GM21529 (cell line): ENCODE data around the gene LAMA1.

ENCODE experiments used
- ATAC-seq: cut with Tn5 transposase; IDR thresholded peaks from one replicate; pipeline ENCODE4 v1.9.1; 2021; ENCODE audit not compliant: unreplicated experiment

The LAMA1 gene

GRCh38 chr18:7000484-7001096 is 117.0 kb downstream of the LAMA1 start:
- no peak for ATAC-seq

DNA sequence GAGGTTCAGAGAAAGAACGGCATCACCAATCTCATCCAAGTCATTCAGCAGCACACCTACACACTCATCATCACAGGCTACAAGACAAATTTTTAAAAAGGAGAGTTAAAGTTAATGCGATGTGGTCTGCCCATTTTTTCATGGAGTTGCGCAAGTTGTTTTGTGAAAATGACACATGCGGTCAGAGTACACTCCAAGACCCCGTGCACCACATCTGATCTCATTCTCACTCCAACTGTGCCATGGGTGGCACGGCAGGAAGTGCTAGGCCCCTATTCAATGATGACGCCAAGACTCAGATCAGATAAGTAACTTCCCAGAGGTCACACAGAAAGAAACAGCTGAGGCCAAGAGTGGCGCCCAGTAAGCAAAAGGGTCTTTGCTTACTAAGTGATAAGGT is 119.8 kb downstream of the LAMA1 start:
- ATAC-seq: no peak

DNA sequence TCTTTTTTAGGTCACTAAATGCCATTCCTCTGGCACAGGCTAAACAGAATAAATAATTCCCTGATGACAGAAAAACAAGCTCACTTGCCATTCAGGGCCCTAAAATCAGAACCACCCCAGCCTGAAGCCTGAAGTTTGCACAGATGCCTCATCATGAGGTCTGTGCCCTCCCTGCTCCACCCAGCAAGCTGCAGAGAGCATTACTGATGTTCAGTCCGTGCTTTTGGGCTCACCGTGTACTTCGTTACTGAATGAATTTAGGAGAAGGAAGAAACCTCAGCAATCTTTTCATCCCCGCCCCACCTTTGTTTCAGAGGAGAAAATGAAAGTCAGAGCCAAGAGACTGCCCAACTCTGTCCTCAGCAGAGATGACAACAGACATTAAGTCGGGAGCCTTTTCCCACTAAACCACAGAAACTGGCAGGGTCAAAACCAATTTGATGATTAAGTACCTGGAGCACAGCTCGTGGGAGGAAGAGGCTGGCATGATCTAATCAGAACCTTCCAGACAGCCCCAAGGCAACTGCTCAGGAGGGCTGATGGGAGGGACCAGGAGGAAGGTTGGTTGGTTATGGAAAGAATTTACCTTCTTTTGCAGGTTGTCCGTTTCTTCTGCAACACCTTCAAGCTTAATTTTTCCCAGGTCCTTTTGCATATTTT is 122.7 kb downstream of the LAMA1 start:
- ATAC-seq: no peak

DNA sequence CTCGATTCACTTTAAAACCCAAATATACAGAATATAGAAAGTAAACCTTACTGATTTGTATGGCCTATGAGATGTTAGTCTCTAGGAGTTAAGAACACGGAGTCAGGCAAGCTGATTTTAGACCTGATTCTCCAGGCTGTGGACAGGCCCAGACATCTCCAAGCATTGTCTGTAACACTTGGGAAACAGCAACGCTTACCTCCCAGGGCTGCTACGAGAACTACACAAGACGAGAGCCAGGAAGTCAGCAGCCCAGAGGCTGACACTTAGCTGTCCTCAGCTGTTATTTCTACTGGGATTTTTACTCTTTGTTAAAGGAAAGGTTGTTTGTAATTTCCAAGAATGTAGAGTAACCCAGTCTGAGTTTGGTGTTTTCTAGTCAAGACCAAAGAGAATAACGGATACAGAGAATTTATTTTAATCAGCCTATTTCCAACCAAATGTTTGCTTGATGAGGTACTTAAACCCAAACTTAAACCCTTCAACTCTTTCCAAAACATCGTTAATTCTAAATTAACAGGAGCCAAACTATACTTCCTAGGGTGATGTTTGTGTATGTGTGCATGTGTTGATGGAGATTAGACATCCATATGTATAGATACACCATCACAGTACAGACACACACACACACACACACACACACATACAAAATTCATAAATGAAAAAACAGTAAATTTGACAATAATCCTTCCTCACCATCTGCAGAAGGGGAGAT is 123.4 kb downstream of the LAMA1 start:
- ATAC-seq: no peak

DNA sequence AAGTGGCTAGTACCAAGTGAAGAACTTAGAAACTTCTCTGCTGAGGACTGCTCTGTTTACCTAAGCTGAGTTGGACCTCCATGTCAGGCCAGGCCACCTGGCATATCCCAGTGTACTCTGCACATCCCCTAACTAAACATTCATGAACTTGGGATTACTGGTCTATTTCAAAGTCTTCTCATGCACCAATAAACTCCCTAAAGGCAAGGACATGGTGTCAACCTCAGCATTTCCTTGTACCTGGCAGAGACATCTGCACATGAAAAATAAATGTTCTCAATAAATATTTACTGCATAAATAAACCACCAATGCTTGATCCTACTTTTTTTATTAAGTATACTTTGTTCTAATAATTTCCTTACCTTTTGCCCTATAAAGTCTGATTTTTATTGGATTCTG is 124.8 kb downstream of the LAMA1 start:
- no peak for ATAC-seq

GRCh38 chr18:6983366-6983765 is 134.2 kb downstream of the LAMA1 start:
- ATAC-seq: no peak

DNA sequence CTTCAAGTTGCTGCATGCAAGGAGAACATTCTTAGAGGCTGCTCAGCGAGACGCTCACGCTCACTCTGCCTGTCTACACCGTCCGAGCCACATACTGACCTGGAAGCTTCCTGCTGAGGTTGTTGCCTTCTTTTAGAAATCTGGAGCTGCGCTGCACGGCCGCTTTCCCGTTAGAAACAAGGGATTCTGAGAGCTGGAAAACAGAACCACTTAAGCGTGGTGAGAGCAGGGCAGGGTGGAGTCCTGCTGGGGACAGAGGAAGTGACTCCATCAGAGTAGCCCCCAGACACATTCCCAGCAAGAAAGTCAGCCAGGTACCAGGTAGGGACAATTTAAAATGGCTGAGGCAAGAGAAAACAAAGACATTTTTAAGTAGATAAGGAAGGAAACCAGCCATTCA is 135.2 kb downstream of the LAMA1 start:
- ATAC-seq: no peak

- no peak for ATAC-seq
Measured at GRCh38 chr18:6980363-6980762, 137.2 kb downstream of the LAMA1 start.

DNA sequence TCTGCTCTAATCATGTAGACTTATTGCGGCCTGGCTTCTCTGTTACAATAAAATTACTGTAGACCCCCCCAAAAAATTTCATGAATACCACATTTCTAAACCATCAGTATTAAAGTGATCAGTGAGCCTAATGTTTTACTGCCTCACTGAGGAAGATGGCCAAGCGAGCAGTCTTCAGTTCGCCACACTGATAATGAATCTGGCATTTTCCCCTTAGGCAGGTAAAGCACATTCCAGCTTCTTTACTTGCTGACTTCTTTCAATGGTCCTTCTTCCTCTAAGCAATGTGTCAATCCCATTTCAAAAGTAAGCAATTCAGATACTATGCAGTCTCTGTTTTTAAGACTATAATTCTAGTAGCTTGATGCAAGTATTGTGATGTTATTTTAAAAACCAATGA is 137.6 kb downstream of the LAMA1 start:
- no peak for ATAC-seq

GRCh38 chr18:6976935-6977334 is 140.7 kb downstream of the LAMA1 start:
- ATAC-seq: no peak

- no peak for ATAC-seq
Measured at GRCh38 chr18:6975084-6975483, 142.5 kb downstream of the LAMA1 start.

DNA sequence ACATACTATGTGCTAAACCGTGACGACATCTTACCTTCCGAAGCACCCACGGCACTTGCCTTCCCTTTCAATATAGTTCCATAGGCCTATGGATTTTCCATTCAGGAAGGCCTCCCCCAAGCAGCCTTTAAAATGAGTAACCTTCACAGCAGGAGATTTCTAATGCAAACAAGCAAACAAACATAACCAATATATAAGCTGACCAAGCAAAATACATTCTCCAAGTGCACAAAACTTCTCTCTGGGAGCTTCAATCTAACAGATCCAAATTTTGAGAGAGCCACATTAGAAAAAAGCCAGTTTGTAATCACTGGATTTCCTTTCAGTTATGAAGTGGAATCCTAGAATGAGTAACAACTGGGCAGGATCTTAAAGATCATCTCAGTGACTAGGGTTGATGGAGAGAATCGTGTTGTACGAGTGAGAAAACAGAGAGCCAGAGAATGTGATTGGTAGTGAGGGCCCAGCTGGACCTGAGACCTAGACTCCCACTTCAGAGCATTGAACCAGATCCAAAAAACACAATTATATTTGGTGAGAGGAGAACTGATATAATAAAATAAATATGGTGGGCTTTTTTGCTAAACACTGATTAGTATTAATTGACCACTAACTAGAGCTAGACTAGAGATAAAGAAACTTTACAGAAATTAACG is 145.6 kb downstream of the LAMA1 start:
- ATAC-seq: no peak

- no peak for ATAC-seq
Measured at GRCh38 chr18:6963452-6964097, 154.0 kb downstream of the LAMA1 start.

GRCh38 chr18:6962571-6963451 is 154.8 kb downstream of the LAMA1 start:
- ATAC-seq: no peak

DNA sequence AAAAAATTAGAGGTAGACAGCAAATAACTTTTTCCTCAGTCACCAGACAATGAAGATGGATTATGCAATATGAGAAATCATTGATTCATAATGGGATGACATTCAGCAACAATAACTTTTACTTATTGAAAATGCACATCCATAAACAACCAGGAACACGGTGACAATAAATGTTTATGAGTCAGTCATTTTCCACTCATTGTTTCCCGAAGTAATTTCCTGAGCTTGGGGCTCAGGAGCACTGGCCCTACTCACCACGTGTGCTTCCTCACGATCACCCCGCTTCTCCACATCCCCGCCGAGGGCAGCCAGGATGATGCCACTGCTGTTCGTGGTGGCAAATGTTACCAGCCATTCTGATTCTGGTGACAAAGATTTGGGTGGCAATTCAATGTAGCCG is 156.3 kb downstream of the LAMA1 start:
- no peak for ATAC-seq

DNA sequence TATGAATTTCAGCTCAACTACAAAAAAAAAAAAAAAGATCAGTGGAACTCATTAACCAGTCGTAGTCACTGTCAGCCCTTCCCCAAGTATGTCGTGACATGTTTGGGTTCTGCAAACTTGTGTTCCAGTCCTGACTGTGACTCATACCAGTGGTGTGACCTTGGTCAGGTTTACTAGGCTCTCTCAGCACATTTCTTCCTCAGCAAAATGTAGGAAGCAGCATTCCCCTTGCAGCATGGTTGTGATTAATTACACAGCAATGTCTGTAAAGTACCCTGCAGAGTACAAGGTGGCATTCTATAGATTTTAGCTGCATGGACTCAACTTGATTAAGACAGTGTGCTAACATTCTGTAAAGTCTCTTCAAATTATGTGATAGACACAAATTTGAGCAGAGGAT is 156.9 kb downstream of the LAMA1 start:
- no peak for ATAC-seq

DNA sequence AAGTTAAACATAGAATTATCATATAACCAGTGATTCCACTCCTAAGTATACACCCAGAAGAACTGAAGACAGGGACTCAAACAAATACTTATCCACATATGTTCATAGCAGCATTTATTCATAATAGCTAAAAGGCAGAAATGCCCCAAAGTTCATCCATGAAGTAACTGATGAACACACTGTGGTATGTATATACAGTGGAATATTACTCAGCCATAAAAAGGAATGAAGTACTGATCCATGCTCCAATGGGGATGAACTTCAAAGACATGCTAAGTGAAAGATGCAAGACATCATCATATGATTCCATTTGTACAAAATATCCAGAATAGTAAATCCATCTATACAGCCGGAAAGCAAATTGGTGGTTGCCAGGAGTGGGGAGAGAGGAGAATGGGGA is 157.5 kb downstream of the LAMA1 start:
- ATAC-seq: no peak

GRCh38 chr18:6959110-6959509 is 158.5 kb downstream of the LAMA1 start:
- ATAC-seq: no peak

DNA sequence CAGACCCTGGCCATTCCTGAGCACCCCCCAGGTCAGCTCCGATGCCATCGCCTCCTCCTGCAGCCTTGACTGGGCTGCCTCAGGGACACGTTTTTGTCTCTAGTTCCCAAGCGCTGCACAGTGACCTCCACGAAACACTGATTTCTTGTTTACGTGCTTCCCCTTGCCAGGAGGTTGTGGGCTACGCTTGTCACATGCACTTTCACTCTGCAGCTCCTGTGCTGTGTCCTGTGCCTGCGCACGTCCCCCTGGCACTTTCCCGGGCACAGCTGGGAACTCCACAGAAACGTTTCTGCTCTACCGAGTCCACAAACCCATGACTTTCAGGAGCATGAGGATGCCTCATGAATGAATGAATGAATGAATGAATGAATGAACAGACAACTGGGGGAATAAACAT is 160.6 kb downstream of the LAMA1 start:
- no peak for ATAC-seq

DNA sequence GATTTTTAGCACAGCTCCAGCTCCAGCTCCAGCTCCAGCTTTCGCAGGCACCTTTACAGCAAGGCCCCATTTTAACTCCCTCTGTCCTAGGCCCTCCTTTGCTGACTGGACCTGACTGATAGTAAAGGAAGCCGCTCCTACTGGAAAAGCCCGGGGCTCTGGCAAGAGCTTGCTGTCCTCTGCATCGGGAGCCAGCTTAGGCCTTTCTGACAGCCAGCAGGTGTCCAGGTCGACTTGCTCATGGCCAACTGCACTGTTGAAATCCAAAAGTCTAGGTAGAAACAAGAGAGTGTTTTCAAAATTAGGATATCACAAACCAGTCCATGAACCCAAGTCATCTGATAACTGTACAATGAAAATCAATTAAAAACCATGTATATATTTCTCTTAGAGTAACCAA is 161.1 kb downstream of the LAMA1 start:
- ATAC-seq: no peak
